NCI-H2196 treated with DMSO at 0.1 percent for 48 hours (cell line): ENCODE results near the gene RPS6KB2.
"Not testable (repeated sequence)": the region's sequence is repeated elsewhere in the genome, so short reads cannot be mapped to it uniquely, and the experiment has no call there.

Source experiments
- DNase-seq: peaks from one replicate; lab custom pipeline; 2025; ENCODE audit not compliant: unreplicated experiment; lab: John Stamatoyannopoulos, UW

RPS6KB2 gene

DNA sequence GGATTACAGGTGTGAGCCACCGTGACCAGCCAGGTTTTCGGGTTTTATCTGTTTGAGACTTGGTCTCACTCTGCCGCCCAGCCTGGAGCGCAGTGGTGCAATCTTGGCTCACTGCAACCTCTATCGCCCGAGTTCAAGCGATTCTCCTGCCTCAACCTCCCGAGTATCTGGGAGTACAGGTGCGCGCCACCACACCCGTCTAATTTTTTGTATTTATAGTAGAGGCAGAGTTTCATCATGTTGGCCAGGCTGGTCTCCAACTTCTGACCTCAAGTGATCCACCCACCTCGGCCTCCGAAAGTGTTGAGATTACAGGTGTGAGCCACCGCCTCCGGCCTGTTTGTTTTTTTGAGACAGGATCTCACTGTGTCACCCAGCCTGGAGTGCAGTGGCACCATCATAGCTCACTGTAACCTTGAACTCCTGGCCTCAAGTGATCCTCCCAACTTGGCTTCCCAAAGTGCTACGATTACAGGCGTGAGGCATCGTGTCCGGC is 882 bp upstream of the RPS6KB2 start:
- not testable (repeated sequence) for DNase-seq

DNA sequence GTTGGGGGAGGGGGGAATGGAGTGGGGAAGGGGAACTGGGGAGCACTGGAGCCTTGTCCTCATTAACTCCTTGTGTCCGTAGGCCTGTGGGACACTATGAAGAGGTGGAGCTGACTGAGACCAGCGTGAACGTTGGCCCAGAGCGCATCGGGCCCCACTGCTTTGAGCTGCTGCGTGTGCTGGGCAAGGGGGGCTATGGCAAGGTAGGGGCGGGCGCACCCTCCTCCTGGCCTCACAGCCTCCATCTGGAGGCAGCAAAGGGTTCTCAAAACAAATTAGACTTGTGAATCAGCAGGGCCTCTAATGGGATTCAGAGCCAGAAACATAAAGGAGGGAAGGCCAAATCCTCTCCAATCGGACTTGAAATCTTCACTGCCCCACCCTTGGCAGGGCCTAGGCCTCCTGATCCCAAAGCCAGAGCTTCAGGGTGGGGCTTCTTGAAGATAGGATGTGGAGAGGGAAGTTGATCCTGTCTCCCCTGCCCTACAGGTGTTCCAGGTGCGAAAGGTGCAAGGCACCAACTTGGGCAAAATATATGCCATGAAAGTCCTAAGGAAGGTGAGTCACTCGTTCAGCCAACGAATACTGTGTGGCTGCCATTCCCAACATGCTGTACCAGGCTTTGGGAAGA is 859 bp downstream of the RPS6KB2 start:
- DNase-seq, result no peak

DNA sequence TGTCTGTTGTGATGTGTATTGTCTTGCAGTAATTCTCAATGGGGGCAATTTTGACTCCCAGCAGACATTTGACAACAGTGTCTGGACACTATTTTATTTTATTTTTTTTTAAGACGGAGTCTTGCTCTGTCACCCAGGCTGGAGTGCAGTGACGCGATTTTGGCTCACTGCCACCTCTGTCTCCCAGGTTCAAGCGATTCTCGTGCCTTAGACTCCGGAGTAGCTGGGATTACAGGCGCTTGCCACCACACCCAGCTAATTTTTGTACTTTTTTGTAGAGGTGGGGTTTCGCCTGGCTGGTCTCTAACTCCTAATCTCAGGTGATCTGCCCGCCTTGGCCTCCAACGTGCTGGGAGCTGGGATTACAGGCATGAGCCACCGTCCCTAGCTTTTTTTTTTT is 1.4 kb downstream of the RPS6KB2 start:
- no peak for DNase-seq

DNA sequence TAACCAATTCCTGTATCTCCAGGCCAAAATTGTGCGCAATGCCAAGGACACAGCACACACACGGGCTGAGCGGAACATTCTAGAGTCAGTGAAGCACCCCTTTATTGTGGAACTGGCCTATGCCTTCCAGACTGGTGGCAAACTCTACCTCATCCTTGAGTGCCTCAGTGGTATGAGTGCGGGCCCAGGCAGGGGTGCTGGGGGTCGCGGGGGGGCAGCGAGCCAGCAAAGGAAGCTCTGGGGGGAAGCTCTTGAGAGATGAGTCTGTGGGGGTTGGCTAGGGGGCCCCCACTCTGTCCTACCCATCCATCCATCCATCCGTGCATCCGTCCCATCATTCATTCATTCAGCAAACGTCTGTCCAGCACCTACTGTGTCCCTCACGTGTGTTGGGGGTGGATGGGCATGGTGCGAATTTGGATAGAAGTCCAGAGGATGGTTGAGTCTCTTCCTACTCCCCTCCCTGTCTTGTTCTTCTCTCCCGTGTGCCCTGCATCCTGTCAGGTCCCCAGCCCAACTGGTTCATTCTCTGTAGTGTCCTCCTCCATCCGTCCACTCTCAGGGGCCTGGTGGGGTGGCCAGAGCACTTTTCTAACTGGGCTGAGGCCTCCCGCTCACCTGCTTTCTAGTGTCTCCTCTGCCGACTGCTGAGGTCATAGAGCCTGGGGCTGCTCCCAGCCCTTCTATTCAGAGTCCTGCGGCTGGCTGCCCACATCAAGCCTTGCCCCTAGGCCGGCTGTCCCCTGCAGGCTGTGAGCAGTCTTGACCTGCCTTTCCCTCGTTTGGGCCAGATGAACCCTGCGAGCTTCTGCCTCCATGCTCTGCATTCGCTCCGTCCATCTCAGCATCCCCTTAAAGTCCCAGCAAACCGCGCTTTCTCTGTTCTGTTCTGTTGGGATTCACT is 3.3 kb downstream of the RPS6KB2 start:
- no peak for DNase-seq

- no peak for DNase-seq
These were observed 4.5 kb downstream of the RPS6KB2 start for GRCh38 chr11:67432655-67433349.

DNA sequence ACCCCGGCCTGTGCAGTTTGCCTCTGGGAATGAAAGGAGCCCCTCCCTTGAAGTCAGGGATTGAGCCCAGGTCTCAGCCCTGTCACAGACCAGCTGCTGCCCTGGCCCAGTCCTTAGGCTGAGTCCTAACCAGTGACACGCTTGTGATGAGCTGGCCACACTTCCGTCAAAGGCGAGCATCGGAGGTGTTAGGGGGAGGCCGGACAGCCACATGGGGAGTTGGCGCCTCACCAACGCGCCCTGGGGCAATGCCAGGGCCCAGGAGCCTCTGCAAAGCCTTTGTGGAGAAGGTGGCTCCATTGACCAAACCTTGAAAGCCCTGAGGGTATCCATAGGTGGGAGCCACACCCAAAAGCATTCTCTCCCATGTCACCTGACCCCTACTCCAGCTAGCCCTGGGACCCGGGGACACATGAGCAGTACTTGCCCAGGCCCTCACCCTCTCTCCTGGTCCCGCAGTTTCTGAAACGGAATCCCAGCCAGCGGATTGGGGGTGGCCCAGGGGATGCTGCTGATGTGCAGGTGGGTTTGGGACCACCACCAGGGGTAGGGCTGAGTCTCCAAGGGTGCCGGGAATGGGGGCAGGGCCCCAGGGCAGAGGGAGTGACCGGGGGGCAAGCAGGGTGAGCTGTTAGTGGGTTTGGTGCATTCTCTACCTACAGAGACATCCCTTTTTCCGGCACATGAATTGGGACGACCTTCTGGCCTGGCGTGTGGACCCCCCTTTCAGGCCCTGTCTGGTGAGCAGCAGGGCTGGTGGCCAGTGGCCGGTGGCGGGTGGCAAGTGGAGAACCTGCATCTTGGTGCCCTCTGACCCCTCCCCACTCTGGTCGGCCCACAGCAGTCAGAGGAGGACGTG is 5.5 kb downstream of the RPS6KB2 start:
- DNase-seq, result no peak

DNA sequence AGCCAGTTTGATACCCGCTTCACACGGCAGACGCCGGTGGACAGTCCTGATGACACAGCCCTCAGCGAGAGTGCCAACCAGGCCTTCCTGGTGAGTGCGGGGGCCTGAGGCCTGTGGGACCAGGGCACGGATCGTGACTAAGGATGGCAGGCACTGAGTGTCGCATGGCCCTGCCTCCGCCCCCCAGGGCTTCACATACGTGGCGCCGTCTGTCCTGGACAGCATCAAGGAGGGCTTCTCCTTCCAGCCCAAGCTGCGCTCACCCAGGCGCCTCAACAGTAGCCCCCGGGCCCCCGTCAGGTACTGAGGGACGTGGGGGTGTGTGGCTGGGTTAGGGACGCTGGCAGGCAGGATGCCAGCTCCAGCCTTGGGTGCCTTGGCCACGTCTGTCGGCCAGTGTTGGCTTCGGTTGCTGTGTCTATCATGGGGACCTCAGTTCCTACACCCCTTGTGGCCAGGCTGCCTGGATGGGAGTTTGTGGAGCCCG is 6.1 kb downstream of the RPS6KB2 start:
- DNase-seq, result no peak

DNA sequence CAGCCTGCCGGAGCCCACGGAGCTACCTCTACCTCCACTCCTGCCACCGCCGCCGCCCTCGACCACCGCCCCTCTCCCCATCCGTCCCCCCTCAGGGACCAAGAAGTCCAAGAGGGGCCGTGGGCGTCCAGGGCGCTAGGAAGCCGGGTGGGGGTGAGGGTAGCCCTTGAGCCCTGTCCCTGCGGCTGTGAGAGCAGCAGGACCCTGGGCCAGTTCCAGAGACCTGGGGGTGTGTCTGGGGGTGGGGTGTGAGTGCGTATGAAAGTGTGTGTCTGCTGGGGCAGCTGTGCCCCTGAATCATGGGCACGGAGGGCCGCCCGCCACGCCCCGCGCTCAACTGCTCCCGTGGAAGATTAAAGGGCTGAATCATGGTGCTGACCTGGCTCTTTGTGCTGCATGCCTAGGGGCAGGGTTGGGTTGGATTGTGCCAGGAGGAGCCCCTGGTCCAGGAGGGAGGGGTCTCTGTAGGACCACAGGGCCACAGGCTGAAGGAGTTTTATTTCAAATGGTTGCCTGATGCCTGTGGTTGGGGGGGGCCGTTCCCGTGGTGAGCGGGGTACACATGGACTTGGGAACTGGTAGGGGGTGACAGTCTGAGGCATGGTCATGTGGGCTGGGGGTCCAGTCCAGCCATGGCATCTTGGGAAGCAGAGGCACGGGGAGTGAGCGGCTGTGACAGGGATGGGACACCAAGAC is 6.9 kb downstream of the RPS6KB2 start:
- DNase-seq, result no peak

GRCh38 chr11:67435727-67436458 is 7.6 kb downstream of the RPS6KB2 start:
- DNase-seq, result no peak

- DNase-seq, result no peak
These were observed 8.3 kb downstream of the RPS6KB2 start for GRCh38 chr11:67436459-67437081.

DNA sequence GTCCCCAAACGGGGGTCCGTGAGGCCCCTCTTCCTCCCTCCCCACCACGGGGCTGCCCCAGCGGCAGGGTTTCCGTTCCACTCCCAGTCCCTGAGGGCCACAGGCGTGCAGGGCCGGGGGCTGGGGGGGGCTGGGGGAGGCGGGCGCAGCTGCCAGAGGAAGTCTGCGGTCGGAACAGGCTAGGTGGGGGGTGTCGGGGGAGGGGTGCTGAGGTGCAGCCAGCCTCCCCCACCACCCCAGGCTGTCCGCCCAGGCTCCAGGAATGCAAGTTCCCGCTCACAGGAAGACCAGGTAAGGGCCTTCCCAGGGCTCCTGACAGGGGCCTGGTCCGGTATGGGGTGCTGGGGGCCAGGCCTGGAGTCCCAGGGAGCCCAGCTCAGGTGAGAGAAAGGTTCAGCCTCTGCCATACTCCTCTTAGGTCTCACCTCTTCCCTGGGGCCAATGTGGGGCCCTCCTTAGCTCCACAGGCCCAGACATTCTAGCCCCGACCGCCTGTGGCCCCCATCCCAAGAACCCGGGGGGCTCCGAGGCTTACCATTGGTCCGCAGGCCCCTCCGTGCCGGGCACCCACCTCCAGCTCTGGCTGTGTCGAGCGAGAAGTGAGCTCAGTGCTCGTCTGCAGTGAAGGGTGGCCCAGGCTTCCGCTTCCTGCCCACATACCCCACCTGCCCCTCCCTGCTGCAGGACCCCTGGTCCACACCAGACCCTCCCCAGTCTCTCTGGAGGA is 9.0 kb downstream of the RPS6KB2 start, which contains the start of gene PTPRCAP:
PTPRCAP (minus strand) TSS at position 601 of the 727 bp plus-strand sequence; CDS start at position 538, 63 bp downstream.
- DNase-seq, result no peak

DNA sequence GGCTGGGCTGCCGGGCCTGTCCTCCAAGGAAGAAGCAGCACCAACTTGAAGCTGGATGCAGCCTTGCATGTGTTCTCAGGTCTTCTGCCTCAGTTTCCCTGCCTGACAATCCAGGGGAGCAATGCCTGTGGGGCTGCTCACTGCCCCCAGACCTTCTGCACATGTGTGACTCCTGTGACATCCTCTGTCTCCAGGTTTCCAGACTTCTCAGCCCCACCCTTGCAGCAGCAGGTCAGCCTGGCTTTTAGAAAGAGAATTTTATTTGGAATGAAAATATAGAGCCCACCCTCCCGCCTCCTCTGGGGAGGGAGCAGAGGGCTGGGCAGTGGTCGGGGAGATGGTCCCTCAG is 9.5 kb downstream of the RPS6KB2 start:
- no peak for DNase-seq

GRCh38 chr11:67438158-67438902 is 10.0 kb downstream of the RPS6KB2 start:
- no peak for DNase-seq

GRCh38 chr11:67439321-67440228 is 11.3 kb downstream of the RPS6KB2 start:
- peak; percentile 45 for DNase-seq

- no peak for DNase-seq
These were observed 12.2 kb downstream of the RPS6KB2 start for GRCh38 chr11:67440229-67441097.
